A549 (cell line): Measurements from ENCODE around the gene PSMC4. TPM values are rescaled to one million over a fixed set of nuclear protein-coding genes. Genes with fewer than 3 reads are reported as not detected.

Experiments
- ATAC-seq, 2 experiments: fragments of 200-7000 bp in 1 of 2; fragments of >200 bp in 1 of 2; cut with Nextera tagmentation in 1 of 2; cut with Tn5 transposase in 1 of 2; 3 replicates each; pipeline versions ENCODE4 v1.8.0 to v1.9.1; 2018 to 2020; ENCODE audit warnings: mild to moderate bottlenecking in 1 of 2, moderate library complexity in 1 of 2
- CTCF ChIA-PET: fragments of 300-600 bp; sonication (Branson Sonifier 250); formaldehyde crosslinking; extraction: SDS; loops from one replicate; lab custom pipeline; 2021; ENCODE audit warnings: antibody characterized with exemption, inconsistent platforms; lab: Yijun Ruan, JAX
- POLR2A ChIA-PET: fragments of 350-600 bp; formaldehyde crosslinking; extraction: SDS; loops from one replicate; lab custom pipeline; 2021; ENCODE audit warnings: antibody characterized with exemption, inconsistent platforms; lab: Yijun Ruan, JAX
- DNase-seq, 2 experiments: peaks; one replicate each; pipeline versions ENCODE4 v3.0.0 to v3.0.0-alpha.2; 2011 to 2016; ENCODE audit warnings: low read depth in 1 of 2, low spot score in 1 of 2
- FAIRE-seq: peaks from 2 replicates; lab custom pipeline; 2011; peaks lifted over from hg19 to GRCh38; lab: Jason Lieb, UNC
- H3K27ac ChIP-seq, 2 experiments: fragments of >200 bp; sonication (Bioruptor Twin); formaldehyde crosslinking; 3 replicates each; pipeline ENCODE4 v1.5.1; 2016 to 2017
- H3K4me1 ChIP-seq: fragments of >200 bp; sonication (Bioruptor Twin); formaldehyde crosslinking; 3 replicates; pipeline ENCODE4 v1.6.1; 2016
- H3K4me2 ChIP-seq: fragments of >200 bp; sonication (Bioruptor Twin); formaldehyde crosslinking; 3 replicates; pipeline ENCODE4 v1.6.1; 2016
- H3K4me3 ChIP-seq: fragments of >200 bp; sonication (Bioruptor Twin); formaldehyde crosslinking; 3 replicates; pipeline ENCODE4 v1.5.1; 2016
- H3K9me3 ChIP-seq: fragments of >200 bp; sonication (Bioruptor Twin); formaldehyde crosslinking; 3 replicates; pipeline ENCODE4 v1.6.1; 2016
- BCL3 ChIP-seq: fragments of >200 bp; sonication (Bioruptor Twin); formaldehyde crosslinking; IDR thresholded peaks from 3 replicates; pipeline ENCODE4 v1.6.1; 2016
- BHLHE40 ChIP-seq: IDR thresholded peaks from 2 replicates; pipeline ENCODE4 v1.6.1; 2012; ENCODE audit warnings: low read depth, low read length, inconsistent platforms
- CEBPB ChIP-seq, 2 experiments: fragments of >200 bp in 1 of 2; sonication (Bioruptor Twin) in 1 of 2; formaldehyde crosslinking in 1 of 2; IDR thresholded peaks; 2 replicates each; pipeline ENCODE4 v1.6.1; 2012 to 2016
- CHD4 ChIP-seq: fragments of 200-600 bp; sonication (generic); IDR thresholded peaks from 2 replicates; pipeline ENCODE4 v1.6.1; 2016; ENCODE audit warnings: antibody characterized with exemption, mild to moderate bottlenecking, borderline replicate concordance
- EHMT2 ChIP-seq: fragments of 200-600 bp; sonication (generic); IDR thresholded peaks from 2 replicates; pipeline ENCODE4 v1.6.1; 2016; ENCODE audit warnings: antibody characterized with exemption, low read depth, mild to moderate bottlenecking, moderate library complexity
- FOSB ChIP-seq: fragments of 250-450 bp; sonication (Bioruptor Pico); IDR thresholded peaks from 2 replicates; pipeline ENCODE4 v1.5.0; 2020; ENCODE audit warnings: mild to moderate bottlenecking, moderate library complexity
- FOSL2 ChIP-seq, 2 experiments: fragments of 450-650 bp in 1 of 2; fragments of >200 bp in 1 of 2; sonication (Bioruptor Twin) in 1 of 2; formaldehyde crosslinking; IDR thresholded peaks; 2 replicates each; pipeline versions ENCODE4 v1.5.0 to v1.6.1; 2016 to 2020; ENCODE audit warnings: mild to moderate bottlenecking in 1 of 2, moderate library complexity in 1 of 2
- HES2 ChIP-seq: fragments of >200 bp; sonication (Bioruptor Twin); formaldehyde crosslinking; IDR thresholded peaks from 2 replicates; pipeline ENCODE4 v1.6.1; 2016
- HEYL ChIP-seq: fragments of 250-450 bp; sonication (Bioruptor Pico); IDR thresholded peaks from 2 replicates; pipeline ENCODE4 v1.8.0; 2021; ENCODE audit warnings: mild to moderate bottlenecking, moderate library complexity
- HOXB5 ChIP-seq: fragments of 250-450 bp; sonication (Bioruptor Pico); IDR thresholded peaks from 2 replicates; pipeline ENCODE4 v1.5.0; 2020; ENCODE audit warnings: mild to moderate bottlenecking, moderate library complexity
- JUNB ChIP-seq: fragments of >200 bp; sonication (Bioruptor Twin); formaldehyde crosslinking; IDR thresholded peaks from 2 replicates; pipeline ENCODE4 v1.6.1; 2016
- KDM1A ChIP-seq: fragments of 200-600 bp; sonication (generic); IDR thresholded peaks from 2 replicates; pipeline ENCODE4 v1.6.1; 2016; ENCODE audit warnings: low read depth, mild to moderate bottlenecking
- MAFK ChIP-seq: fragments of 450-650 bp; IDR thresholded peaks from 2 replicates; pipeline ENCODE4 v1.6.1; 2014; ENCODE audit not compliant: partially characterized antibody
- MYC ChIP-seq: IDR thresholded peaks from 2 replicates; pipeline ENCODE4 v1.6.1; 2012; ENCODE audit warnings: mild to moderate bottlenecking, inconsistent platforms, low read length, improper control_type of control experiment, borderline replicate concordance
- NR3C1 ChIP-seq: fragments of >200 bp; sonication (Bioruptor Twin); formaldehyde crosslinking; IDR thresholded peaks from 3 replicates; pipeline ENCODE4 v1.6.1; 2017
- POLR2AphosphoS2 ChIP-seq: conservative IDR thresholded peaks from 2 replicates; pipeline ENCODE4 v1.6.1; 2012; ENCODE audit warnings: low read length, improper control_type of control experiment, inconsistent platforms
- RNF2 ChIP-seq: fragments of 200-600 bp; sonication (generic); IDR thresholded peaks from 2 replicates; pipeline ENCODE4 v1.6.1; 2016; ENCODE audit warnings: low read depth, mild to moderate bottlenecking, antibody characterized with exemption, moderate library complexity, borderline replicate concordance
- TFCP2L1 ChIP-seq: fragments of 250-450 bp; sonication (Bioruptor Pico); IDR thresholded peaks from 2 replicates; pipeline ENCODE4 v1.5.0; 2021; ENCODE audit warnings: mild to moderate bottlenecking
- WGBS: methylation state at CpG from one replicate; pipeline ENCODE4 v1.1.6; 2017; ENCODE audit errors: missing lambda C conversion rate; 5-methylcytosine and 5-hydroxymethylcytosine counted together
- polyA plus RNA-seq, 4 experiments: library from polyadenylated mRNA; depleted of rRNA in 3 of 4; stranded (reverse); fragments of >200 nt; fragmentation: RNase III in 1 of 4; extraction: RNeasy Plus Mini Kit Qiagen cat#74134 plus additional on column Dnase treatment in 1 of 4; gene quantifications; 2 replicates in 3 of 4; 3 replicates in 1 of 4; pipeline ENCODE4 v1.2.3, GENCODE V29; 2011 to 2017
- TF ChIP-seq, protein P1 (sequence below): fragments of 250-450 bp; sonication (Bioruptor Pico); IDR thresholded peaks from 2 replicates; pipeline ENCODE4 v1.5.0; 2020; ENCODE audit warnings: low read depth, mild to moderate bottlenecking, moderate library complexity
- TF ChIP-seq, protein P2 (sequence below): fragments of 150-350 bp; IDR thresholded peaks from 2 replicates; pipeline ENCODE4 v1.6.1; 2014; ENCODE audit warnings: low read depth, mild to moderate bottlenecking, low read length
- TF ChIP-seq, protein P3 (sequence below): IDR thresholded peaks from 2 replicates; pipeline ENCODE4 v1.6.1; 2012

PSMC4 gene
- polyA plus RNA-seq, 2 of the 4 experiments (the other 2 are of a cell fraction), result 192 to 284 TPM

GRCh38 chr19:40009674-40010073 lies 38.7 kb downstream of the PSMC4 start:
- no peak for DNase-seq
- Histone ChIP-seq H3K4me2 (no peak overlapping the region), H3K27ac (no peak overlapping the region), H3K9me3 (peaks cover 92% of the 10 kb centered on the region), H3K4me3 (no peak overlapping the region), H3K4me1 (no peaks in the 10 kb centered on the region)
- peak; percentile 99 for FAIRE-seq
- TF ChIP-seq HOXB5 (CRISPR knock-in tag) (no peak), EHMT2 (no peak), TFCP2L1 (CRISPR knock-in tag) (no peak), KDM1A (peak; percentile 59; the same call in 1 of the 2 replicates), FOSB (CRISPR knock-in tag) (no peak), BCL3 (no peak), FOSL2 (IDR thresholded peaks at IDR 0.05) (no peak), FOSL2 (CRISPR knock-in tag; IDR thresholded peaks at IDR 0.05) (no peak), CHD4 (peak; percentile 70; the same call in 1 of the 2 replicates), NR3C1 (no peak), CEBPB (IDR thresholded peaks at IDR 0.05) (no peak)
- TF ChIP-seq, protein P1, sequence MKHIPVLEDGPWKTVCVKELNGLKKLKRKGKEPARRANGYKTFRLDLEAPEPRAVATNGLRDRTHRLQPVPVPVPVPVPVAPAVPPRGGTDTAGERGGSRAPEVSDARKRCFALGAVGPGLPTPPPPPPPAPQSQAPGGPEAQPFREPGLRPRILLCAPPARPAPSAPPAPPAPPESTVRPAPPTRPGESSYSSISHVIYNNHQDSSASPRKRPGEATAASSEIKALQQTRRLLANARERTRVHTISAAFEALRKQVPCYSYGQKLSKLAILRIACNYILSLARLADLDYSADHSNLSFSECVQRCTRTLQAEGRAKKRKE (CRISPR knock-in tag), result no peak
- POLR2A ChIA-PET, result no interaction called here
- CTCF ChIA-PET, result interaction anchor here (1.1 to 1.9 kb wide), 5 partner anchors 10 to 130 kb away, joined by 3 to 7 read pairs (median 4); no protein-coding TSS in a partner anchor
- no peak for ATAC-seq

DNA sequence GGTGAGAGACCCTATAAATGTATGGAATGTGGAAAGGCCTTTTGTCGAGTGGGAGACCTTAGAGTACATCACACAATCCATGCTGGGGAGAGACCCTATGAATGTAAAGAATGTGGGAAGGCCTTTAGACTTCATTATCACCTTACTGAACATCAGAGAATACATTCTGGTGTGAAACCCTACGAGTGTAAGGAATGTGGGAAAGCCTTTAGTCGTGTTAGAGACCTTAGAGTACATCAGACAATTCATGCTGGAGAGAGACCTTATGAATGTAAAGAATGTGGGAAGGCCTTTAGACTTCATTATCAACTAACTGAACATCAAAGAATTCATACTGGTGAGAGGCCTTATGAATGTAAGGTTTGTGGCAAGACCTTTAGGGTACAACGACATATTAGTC lies 43.0 kb downstream of the PSMC4 start:
- no peaks in the 10 kb centered on the region for H3K4me1 ChIP-seq
- WGBS, result 83% methylated on average over 4 of the region's 4 CpGs
- no peak overlapping the region for H3K27ac ChIP-seq
- no peak overlapping the region for H3K4me2 ChIP-seq
- ATAC-seq, result no peak
- no peak overlapping the region for H3K4me3 ChIP-seq
- no peak for FAIRE-seq
- H3K9me3 ChIP-seq, result peaks cover 99% of the 10 kb centered on the region
- TF ChIP-seq HOXB5 (CRISPR knock-in tag), result no peak
- peak; percentile 14; the same call in 1 of the 2 replicates for TF ChIP-seq HES2
- TF ChIP-seq, all 56 proteins: peak for 1
- CTCF ChIA-PET, result no interaction called here
- POLR2A ChIA-PET, result no interaction called here
- no peak for DNase-seq

- no peak overlapping the region for H3K4me2 ChIP-seq
- peak; percentile 89 for FAIRE-seq
- WGBS, result 54% methylated on average over 3 of the region's 3 CpGs
Observed at GRCh38 chr19:40023969-40024368, 53.0 kb downstream of the PSMC4 start.

DNA sequence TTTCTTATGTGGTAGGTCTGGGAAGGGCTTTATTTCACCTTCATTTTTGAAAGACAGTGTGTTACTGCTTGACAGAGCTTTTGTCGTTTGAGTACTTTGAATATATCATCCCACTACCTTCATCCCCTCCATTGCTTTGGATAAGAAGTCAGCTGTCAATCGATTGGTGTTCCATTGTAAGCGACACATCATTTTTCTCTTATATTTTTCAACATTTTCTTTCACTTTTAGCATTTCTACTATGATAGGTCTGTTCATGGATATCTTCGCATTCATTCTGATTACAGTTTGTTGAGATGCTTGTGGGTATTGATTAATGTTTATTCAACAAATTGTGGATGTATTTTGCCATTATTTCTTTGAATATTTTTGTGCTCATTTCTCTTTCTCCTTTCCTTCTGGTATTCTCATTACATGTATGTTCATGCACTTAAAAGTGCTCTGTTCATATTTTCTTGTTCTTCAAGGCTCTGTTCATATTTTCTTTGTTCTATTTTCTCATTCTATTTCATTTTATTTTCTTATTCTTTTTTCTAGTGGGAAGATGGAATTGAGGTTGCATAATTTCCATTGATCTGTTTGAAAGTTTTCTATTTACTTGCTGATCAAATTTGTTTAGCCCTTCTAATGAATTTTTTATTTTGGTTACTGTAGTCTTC lies 55.1 kb downstream of the PSMC4 start:
- Histone ChIP-seq H3K9me3 (peaks cover 100% of the 10 kb centered on the region), H3K4me1 (no peaks in the 10 kb centered on the region), H3K27ac (no peak overlapping the region), H3K4me2 (no peak overlapping the region), H3K4me3 (no peak overlapping the region)
- TF ChIP-seq, protein P2, sequence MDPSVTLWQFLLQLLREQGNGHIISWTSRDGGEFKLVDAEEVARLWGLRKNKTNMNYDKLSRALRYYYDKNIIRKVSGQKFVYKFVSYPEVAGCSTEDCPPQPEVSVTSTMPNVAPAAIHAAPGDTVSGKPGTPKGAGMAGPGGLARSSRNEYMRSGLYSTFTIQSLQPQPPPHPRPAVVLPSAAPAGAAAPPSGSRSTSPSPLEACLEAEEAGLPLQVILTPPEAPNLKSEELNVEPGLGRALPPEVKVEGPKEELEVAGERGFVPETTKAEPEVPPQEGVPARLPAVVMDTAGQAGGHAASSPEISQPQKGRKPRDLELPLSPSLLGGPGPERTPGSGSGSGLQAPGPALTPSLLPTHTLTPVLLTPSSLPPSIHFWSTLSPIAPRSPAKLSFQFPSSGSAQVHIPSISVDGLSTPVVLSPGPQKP, result no peak
- TF ChIP-seq, protein P3, sequence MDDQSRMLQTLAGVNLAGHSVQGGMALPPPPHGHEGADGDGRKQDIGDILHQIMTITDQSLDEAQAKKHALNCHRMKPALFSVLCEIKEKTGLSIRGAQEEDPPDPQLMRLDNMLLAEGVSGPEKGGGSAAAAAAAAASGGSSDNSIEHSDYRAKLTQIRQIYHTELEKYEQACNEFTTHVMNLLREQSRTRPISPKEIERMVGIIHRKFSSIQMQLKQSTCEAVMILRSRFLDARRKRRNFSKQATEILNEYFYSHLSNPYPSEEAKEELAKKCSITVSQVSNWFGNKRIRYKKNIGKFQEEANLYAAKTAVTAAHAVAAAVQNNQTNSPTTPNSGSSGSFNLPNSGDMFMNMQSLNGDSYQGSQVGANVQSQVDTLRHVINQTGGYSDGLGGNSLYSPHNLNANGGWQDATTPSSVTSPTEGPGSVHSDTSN, result no peak
- TF ChIP-seq HES2 (no peak), RNF2 (no peak), HEYL (no peak)
- ATAC-seq (no peak), FAIRE-seq (peak; percentile 99), DNase-seq (no peak)
- ChIA-PET POLR2A (no interaction called here), CTCF (interaction anchor here (0.5 to 1.2 kb wide), 2 partner anchors 119 to 261 kb away, joined by 3 read pairs; no protein-coding TSS in a partner anchor)
- WGBS, result 63% methylated on average over 4 of the region's 4 CpGs

More at GRCh38 chr19:40023969-40024368, 53.0 kb downstream of the PSMC4 start:
- TF ChIP-seq JUNB (no peak), BHLHE40 (no peak), MAFK (no peak), EHMT2 (no peak), POLR2AphosphoS2 (no peak), FOSB (CRISPR knock-in tag) (no peak), MYC (no peak)
- TF ChIP-seq, all 56 proteins: peak for 0
- Histone ChIP-seq H3K4me3 (no peak overlapping the region), H3K27ac (no peak overlapping the region), H3K4me1 (no peaks in the 10 kb centered on the region), H3K9me3 (peaks cover 100% of the 10 kb centered on the region)
- ATAC-seq (no peak), DNase-seq (no peak)
- POLR2A ChIA-PET, result no interaction called here
- CTCF ChIA-PET, result interaction anchor here (0.8 kb wide), 1 partner anchor 13 kb away, joined by 3 read pairs; no protein-coding TSS in a partner anchor
